B cell (primary cell): Measurements from ENCODE around the gene CASZ1. TPM values are rescaled to one million over a fixed set of nuclear protein-coding genes. Genes with fewer than 3 reads are reported as not detected.

Experiments
- ATAC-seq: fragments of 200-7000 bp; cut with Tn5 transposase; one replicate; pipeline ENCODE4 v1.10.0; 2021; ENCODE audit warnings: low read depth, mild to moderate bottlenecking, moderate number of reproducible peaks, moderate library complexity
- CTCF ChIA-PET: fragments of 350-600 bp; sonication (Branson Sonifier 250); formaldehyde crosslinking; loops from one replicate; lab custom pipeline; 2021; ENCODE audit warnings: antibody characterized with exemption, inconsistent platforms; lab: Charles Lee
- POLR2A ChIA-PET: fragments of 350-600 bp; sonication (Branson Sonifier 250); formaldehyde crosslinking; loops from one replicate; lab custom pipeline; 2021; ENCODE audit warnings: antibody characterized with exemption; lab: Charles Lee
- DNase-seq: peaks from one replicate; pipeline ENCODE4 v3.0.0; 2013
- H2AFZ ChIP-seq: 2 replicates; pipeline ENCODE4 v1.6.1; 2012; ENCODE audit warnings: mild to moderate bottlenecking, low read depth, low read length; ENCODE audit not compliant: insufficient read depth, poor library complexity, severe bottlenecking
- H3K27ac ChIP-seq, 2 donors: 1 replicate in 1 of 2; 2 replicates in 1 of 2; pipeline ENCODE4 v1.5.1; 2012 to 2013; ENCODE audit warnings: low read length in 2 of 2, mild to moderate bottlenecking in 2 of 2, moderate library complexity in 1 of 2
- H3K27me3 ChIP-seq, 4 experiments: fragments of 200-600 bp in 1 of 4; sonication (generic) in 1 of 4; replicated peaks in 1 of 4; 1 replicate in 2 of 4; 2 replicates in 2 of 4; pipeline versions ENCODE4 v1.6.1 to v1.7.0; 2013 to 2016; ENCODE audit warnings: low read length in 3 of 4, mild to moderate bottlenecking in 2 of 4, mixed read lengths in 1 of 4, moderate library complexity in 1 of 4; ENCODE audit not compliant: insufficient read depth in 4 of 4, control insufficient read depth in 3 of 4; ENCODE audit errors: control extremely low read depth in 1 of 4
- H3K36me3 ChIP-seq, 2 experiments: replicated peaks in 1 of 2; 1 replicate in 1 of 2; 2 replicates in 1 of 2; pipeline versions ENCODE4 v1.6.1 to v1.7.1; 2013; ENCODE audit warnings: low read length in 1 of 2; ENCODE audit not compliant: insufficient read depth in 2 of 2, control insufficient read depth in 1 of 2; ENCODE audit errors: control extremely low read depth in 1 of 2, extremely low read depth in 1 of 2
- H3K4me1 ChIP-seq, 2 donors: fragments of 200-600 bp in 1 of 2; sonication (generic) in 1 of 2; 1 replicate in 1 of 2; 2 replicates in 1 of 2; pipeline versions ENCODE4 v1.5.1 to v1.6.1; 2013 to 2017; ENCODE audit warnings: low read length in 2 of 2; ENCODE audit not compliant: control insufficient read depth in 2 of 2, insufficient read depth in 2 of 2
- H3K4me2 ChIP-seq: replicated peaks from 2 replicates; pipeline ENCODE3; 2012; ENCODE audit warnings: mild to moderate bottlenecking, low read depth, low read length; ENCODE audit not compliant: poor library complexity, severe bottlenecking
- H3K4me3 ChIP-seq, 5 experiments: fragments of 200-600 bp in 1 of 5; sonication (generic) in 1 of 5; 1 replicate in 3 of 5; 2 replicates in 2 of 5; pipeline versions ENCODE4 v1.5.1 to v1.7.0; 2011 to 2016; ENCODE audit warnings: low read length in 4 of 5, mild to moderate bottlenecking in 4 of 5, low read depth in 2 of 5, control low read depth in 1 of 5, moderate library complexity in 1 of 5; ENCODE audit not compliant: insufficient read depth in 1 of 5; ENCODE audit errors: control extremely low read depth in 1 of 5, extremely low read depth in 1 of 5
- H3K79me2 ChIP-seq: fragments of 200-600 bp; sonication (generic); one replicate; pipeline ENCODE4 v1.6.0; 2016; ENCODE audit warnings: low read length; ENCODE audit not compliant: control insufficient read depth, insufficient read depth
- H3K9ac ChIP-seq: fragments of 200-600 bp; sonication (generic); 2 replicates; pipeline ENCODE4 v1.6.1; 2017; ENCODE audit warnings: mild to moderate bottlenecking, low read length, moderate library complexity
- H3K9me3 ChIP-seq, 3 donors: one replicate each; pipeline versions ENCODE4 v1.6.1 to v1.7.1; 2013; ENCODE audit warnings: low read length in 2 of 3; ENCODE audit not compliant: control insufficient read depth in 2 of 3, insufficient read depth in 1 of 3; ENCODE audit errors: control extremely low read depth in 1 of 3
- H4K20me1 ChIP-seq: 2 replicates; pipeline ENCODE4 v1.6.0; 2012; ENCODE audit warnings: mild to moderate bottlenecking, low read length; ENCODE audit not compliant: insufficient read depth, control insufficient read depth, poor library complexity, severe bottlenecking
- H3K27ac Mint-ChIP-seq: one replicate; pipeline ENCODE4 v1.8.0; 2021; ENCODE audit warnings: mixed read lengths
- H3K27me3 Mint-ChIP-seq: one replicate; pipeline ENCODE4 v1.8.0; 2021; ENCODE audit warnings: mixed read lengths
- H3K4me1 Mint-ChIP-seq: one replicate; pipeline ENCODE4 v1.8.0; 2021; ENCODE audit warnings: mixed read lengths
- H3K4me3 Mint-ChIP-seq: one replicate; pipeline ENCODE4 v1.8.0; 2021; ENCODE audit warnings: mixed read lengths
- H3K9me3 Mint-ChIP-seq: one replicate; pipeline ENCODE4 v1.8.0; 2022; ENCODE audit warnings: mixed read lengths; ENCODE audit not compliant: insufficient read depth
- EZH2 ChIP-seq: IDR thresholded peaks from 2 replicates; pipeline ENCODE4 v1.6.1; 2012; ENCODE audit warnings: borderline replicate concordance, low read depth, mild to moderate bottlenecking, moderate library complexity, low read length; ENCODE audit not compliant: insufficient read depth, poor library complexity, severe bottlenecking
- WGBS: methylation state at CpG from one replicate; pipeline ENCODE4 v1.1.5; 2013; ENCODE audit warnings: missing lambda C conversion rate; ENCODE audit not compliant: insufficient coverage; 5-methylcytosine and 5-hydroxymethylcytosine counted together
- intact Hi-C: fragments of 100-400 bp; cut with micrococcal nuclease; formaldehyde crosslinking; loops from one replicate; pipeline ENCODE4 v1.10.0; 2022
- polyA plus RNA-seq: library from polyadenylated mRNA; depleted of rRNA; stranded (reverse); fragments of >200 nt; gene quantifications from 2 replicates; pipeline ENCODE4 v1.2.3, GENCODE V29; 2012
- total RNA-seq, 2 donors: library from RNA; stranded (reverse); fragments of 120-200 nt in 1 of 2; gene quantifications; 1 replicate in 1 of 2; 2 replicates in 1 of 2; pipeline versions ENCODE4 v1.2.3 to v1.2.4, GENCODE V29; 2013 to 2022
- TF ChIP-seq, protein P1 (sequence below): fragments of 200-600 bp; IDR thresholded peaks from one replicate; pipeline ENCODE4 v1.8.0; 2022; ENCODE audit warnings: antibody characterized with exemption, mild to moderate bottlenecking

CASZ1 gene
- total and polyA plus RNA-seq, 2 donors (not counting 1 experiment from before 2014, with no cell fraction given) = 9.5 to 27.2 TPM

- H3K27me3 Mint-ChIP-seq = no peaks in the 10 kb centered on the region
- no peaks in the 10 kb centered on the region for H3K9me3 Mint-ChIP-seq
- H3K4me1 Mint-ChIP-seq = no peaks in the 10 kb centered on the region
- no peak overlapping the region for H3K27ac ChIP-seq
- ATAC-seq = no peak
- DNase-seq = no peak
- H3K4me3 Mint-ChIP-seq = no peak overlapping the region
- ChIA-PET POLR2A (no interaction called here), CTCF (no interaction called here)
- no peak overlapping the region for H3K9ac ChIP-seq
- H3K27me3 ChIP-seq = no peaks in the 10 kb centered on the region
- H3K4me3 ChIP-seq = no peak overlapping the region
- H3K4me2 ChIP-seq = no peak overlapping the region
- H3K9me3 ChIP-seq = no peaks in the 10 kb centered on the region
- H3K79me2 ChIP-seq = no peaks in the 10 kb centered on the region
- H2AFZ ChIP-seq = no peak overlapping the region
- 97% methylated on average over 12 of the region's 12 CpGs for WGBS
- H4K20me1 ChIP-seq = no peaks in the 10 kb centered on the region
- intact Hi-C loops = no loop called here
- TF ChIP-seq, protein P1, sequence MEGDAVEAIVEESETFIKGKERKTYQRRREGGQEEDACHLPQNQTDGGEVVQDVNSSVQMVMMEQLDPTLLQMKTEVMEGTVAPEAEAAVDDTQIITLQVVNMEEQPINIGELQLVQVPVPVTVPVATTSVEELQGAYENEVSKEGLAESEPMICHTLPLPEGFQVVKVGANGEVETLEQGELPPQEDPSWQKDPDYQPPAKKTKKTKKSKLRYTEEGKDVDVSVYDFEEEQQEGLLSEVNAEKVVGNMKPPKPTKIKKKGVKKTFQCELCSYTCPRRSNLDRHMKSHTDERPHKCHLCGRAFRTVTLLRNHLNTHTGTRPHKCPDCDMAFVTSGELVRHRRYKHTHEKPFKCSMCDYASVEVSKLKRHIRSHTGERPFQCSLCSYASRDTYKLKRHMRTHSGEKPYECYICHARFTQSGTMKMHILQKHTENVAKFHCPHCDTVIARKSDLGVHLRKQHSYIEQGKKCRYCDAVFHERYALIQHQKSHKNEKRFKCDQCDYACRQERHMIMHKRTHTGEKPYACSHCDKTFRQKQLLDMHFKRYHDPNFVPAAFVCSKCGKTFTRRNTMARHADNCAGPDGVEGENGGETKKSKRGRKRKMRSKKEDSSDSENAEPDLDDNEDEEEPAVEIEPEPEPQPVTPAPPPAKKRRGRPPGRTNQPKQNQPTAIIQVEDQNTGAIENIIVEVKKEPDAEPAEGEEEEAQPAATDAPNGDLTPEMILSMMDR = no peak
- no peak for TF ChIP-seq EZH2
- H3K36me3 ChIP-seq = peaks cover 0 to 19% of the 10 kb centered on the region in 2 experiments
- no peak overlapping the region for H3K27ac Mint-ChIP-seq
- no peaks in the 10 kb centered on the region for H3K4me1 ChIP-seq
Observed at GRCh38 chr1:10646347-10646861, 150.0 kb downstream of the CASZ1 start.

GRCh38 chr1:10644307-10645128, 151.9 kb downstream of the CASZ1 start:
- CTCF ChIA-PET = no interaction called here
- WGBS = 95% methylated on average over 32 of the region's 32 CpGs
- Histone ChIP-seq H3K27me3 (no peaks in the 10 kb centered on the region), H3K36me3 (peaks cover 0 to 21% of the 10 kb centered on the region in 2 experiments), H3K4me1 (no peaks in the 10 kb centered on the region), H4K20me1 (no peaks in the 10 kb centered on the region), H3K4me2 (no peak overlapping the region), H3K79me2 (no peaks in the 10 kb centered on the region), H3K27ac (no peak overlapping the region), H3K9ac (no peak overlapping the region), H3K4me3 (no peak overlapping the region), H3K9me3 (peaks cover 0 to 2% (median 0%) of the 10 kb centered on the region in 3 donors), H2AFZ (no peak overlapping the region)
- Mint-ChIP-seq H3K4me3 (no peak overlapping the region), H3K9me3 (no peaks in the 10 kb centered on the region), H3K27me3 (no peaks in the 10 kb centered on the region), H3K4me1 (no peaks in the 10 kb centered on the region), H3K27ac (no peak overlapping the region)
- no peak for TF ChIP-seq EZH2
- TF ChIP-seq, protein P1 = no peak
- no peak for ATAC-seq
- no peak for DNase-seq
- intact Hi-C loops = no loop called here
- POLR2A ChIA-PET = no interaction called here
